Measurements from ENCODE around the gene CBX4. TPM values are rescaled to one million over a fixed set of nuclear protein-coding genes. Genes with fewer than 3 reads are reported as not detected.

The CBX4 gene
- polyA plus RNA-seq, 1 of the 3 experiments (the other 2 are of a cell fraction): 21.9 TPM

GRCh38 chr17:79822583-79823124 lies 16.6 kb downstream of the CBX4 start:
- 93% methylated on average over 17 of the region's 17 CpGs for WGBS (ENCODE audit: low lambda C conversion rate)
- Histone ChIP-seq H3K4me1 (ENCODE audit: control insufficient read depth in 1 of 2, insufficient read depth in 2 of 2, low read depth in 1 of 2, low read length in 1 of 2) (no peaks in the 10 kb centered on the region; a peak in 1 of 4 replicates), H2AFZ (ENCODE audit: low read depth) (no peak overlapping the region), H3K9me3 (no peaks in the 10 kb centered on the region), H3K27me3 (ENCODE audit: insufficient read depth) (no peaks in the 10 kb centered on the region), H3K4me2 (no peak overlapping the region), H3K9me2 (no peaks in the 10 kb centered on the region), H3K79me2 (ENCODE audit: insufficient read depth) (no peaks in the 10 kb centered on the region), H3F3A (replicated peaks; ENCODE audit: insufficient read depth) (no peaks in the 10 kb centered on the region), H3K9ac (no peak overlapping the region), H3K36me3 (replicated peaks in 1 of 2; ENCODE audit: control insufficient read depth in 1 of 2, insufficient read depth in 2 of 2, low read length in 1 of 2) (no peaks in the 10 kb centered on the region), H3K4me3 (ENCODE audit: low read depth in 2 of 2, low read length in 1 of 2) (no peak overlapping the region), H4K20me1 (ENCODE audit: insufficient read depth) (no peaks in the 10 kb centered on the region), H3K27ac (ENCODE audit: low read depth in 2 of 2, low read length in 1 of 2) (no peak overlapping the region)
- TF ChIP-seq ELF1 (IDR thresholded peaks at IDR 0.05) (no peak), RAD21 (IDR thresholded peaks at IDR 0.05; ENCODE audit: low read length) (no peak), USF1 (IDR thresholded peaks at IDR 0.05; ENCODE audit: borderline replicate concordance, low read depth) (no peak), GABPA (IDR thresholded peaks at IDR 0.05; ENCODE audit: low read depth) (no peak), FOSL2 (IDR thresholded peaks at IDR 0.05; ENCODE audit: borderline replicate concordance, low read depth) (no peak), NRF1 (IDR thresholded peaks at IDR 0.05; ENCODE audit: low read depth, low read length) (no peak), SIN3A (IDR thresholded peaks at IDR 0.05; ENCODE audit: borderline replicate concordance, low read depth, low read length) (no peak), GATA2 (CRISPR knock-in tag; IDR thresholded peaks at IDR 0.05) (no peak)
- TF ChIP-seq, protein P1, sequence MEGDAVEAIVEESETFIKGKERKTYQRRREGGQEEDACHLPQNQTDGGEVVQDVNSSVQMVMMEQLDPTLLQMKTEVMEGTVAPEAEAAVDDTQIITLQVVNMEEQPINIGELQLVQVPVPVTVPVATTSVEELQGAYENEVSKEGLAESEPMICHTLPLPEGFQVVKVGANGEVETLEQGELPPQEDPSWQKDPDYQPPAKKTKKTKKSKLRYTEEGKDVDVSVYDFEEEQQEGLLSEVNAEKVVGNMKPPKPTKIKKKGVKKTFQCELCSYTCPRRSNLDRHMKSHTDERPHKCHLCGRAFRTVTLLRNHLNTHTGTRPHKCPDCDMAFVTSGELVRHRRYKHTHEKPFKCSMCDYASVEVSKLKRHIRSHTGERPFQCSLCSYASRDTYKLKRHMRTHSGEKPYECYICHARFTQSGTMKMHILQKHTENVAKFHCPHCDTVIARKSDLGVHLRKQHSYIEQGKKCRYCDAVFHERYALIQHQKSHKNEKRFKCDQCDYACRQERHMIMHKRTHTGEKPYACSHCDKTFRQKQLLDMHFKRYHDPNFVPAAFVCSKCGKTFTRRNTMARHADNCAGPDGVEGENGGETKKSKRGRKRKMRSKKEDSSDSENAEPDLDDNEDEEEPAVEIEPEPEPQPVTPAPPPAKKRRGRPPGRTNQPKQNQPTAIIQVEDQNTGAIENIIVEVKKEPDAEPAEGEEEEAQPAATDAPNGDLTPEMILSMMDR (IDR thresholded peaks at IDR 0.05): no peak
- TF ChIP-seq, protein P2, sequence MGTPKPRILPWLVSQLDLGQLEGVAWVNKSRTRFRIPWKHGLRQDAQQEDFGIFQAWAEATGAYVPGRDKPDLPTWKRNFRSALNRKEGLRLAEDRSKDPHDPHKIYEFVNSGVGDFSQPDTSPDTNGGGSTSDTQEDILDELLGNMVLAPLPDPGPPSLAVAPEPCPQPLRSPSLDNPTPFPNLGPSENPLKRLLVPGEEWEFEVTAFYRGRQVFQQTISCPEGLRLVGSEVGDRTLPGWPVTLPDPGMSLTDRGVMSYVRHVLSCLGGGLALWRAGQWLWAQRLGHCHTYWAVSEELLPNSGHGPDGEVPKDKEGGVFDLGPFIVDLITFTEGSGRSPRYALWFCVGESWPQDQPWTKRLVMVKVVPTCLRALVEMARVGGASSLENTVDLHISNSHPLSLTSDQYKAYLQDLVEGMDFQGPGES (IDR thresholded peaks at IDR 0.05; ENCODE audit: low read depth, low read length): no peak
- ChIA-PET CTCF (interaction anchor here (1.2 to 5.5 kb wide), 4 partner anchors 11 to 18 kb away, joined by 3 to 43 read pairs (median 7); no protein-coding TSS in a partner anchor), POLR2A (interaction anchor here (0.7 kb wide), 1 partner anchor 12 kb away, joined by 3 read pairs; no protein-coding TSS in a partner anchor)
- DNase-seq: no peak

GRCh38 chr17:79821331-79822095 lies 17.7 kb downstream of the CBX4 start:
- Histone ChIP-seq H3K9me2 (no peaks in the 10 kb centered on the region), H3F3A (replicated peaks; ENCODE audit: insufficient read depth) (no peaks in the 10 kb centered on the region), H3K27me3 (ENCODE audit: insufficient read depth) (no peaks in the 10 kb centered on the region), H3K79me2 (ENCODE audit: insufficient read depth) (no peaks in the 10 kb centered on the region), H3K4me1 (ENCODE audit: control insufficient read depth in 1 of 2, insufficient read depth in 2 of 2, low read depth in 1 of 2, low read length in 1 of 2) (no peaks in the 10 kb centered on the region; a peak in 1 of 4 replicates), H3K4me2 (no peak overlapping the region), H3K27ac (ENCODE audit: low read depth in 2 of 2, low read length in 1 of 2) (no peak overlapping the region), H2AFZ (ENCODE audit: low read depth) (no peak overlapping the region), H3K9me3 (no peaks in the 10 kb centered on the region), H4K20me1 (ENCODE audit: insufficient read depth) (no peaks in the 10 kb centered on the region), H3K36me3 (replicated peaks in 1 of 2; ENCODE audit: control insufficient read depth in 1 of 2, insufficient read depth in 2 of 2, low read length in 1 of 2) (no peaks in the 10 kb centered on the region), H3K9ac (no peak overlapping the region), H3K4me3 (ENCODE audit: low read depth in 2 of 2, low read length in 1 of 2) (no peak overlapping the region)
- no peak for DNase-seq
- WGBS (ENCODE audit: low lambda C conversion rate): 82% methylated on average over 12 of the region's 12 CpGs
- CTCF ChIA-PET: interaction anchor here (1.0 to 5.5 kb wide), 5 partner anchors 11 to 24 kb away, joined by 3 to 43 read pairs (median 9); no protein-coding TSS in a partner anchor
- POLR2A ChIA-PET: interaction anchor here (0.8 to 0.9 kb wide), 2 partner anchors 22 to 98 kb away, joined by 3 read pairs; no protein-coding TSS in a partner anchor
- TF ChIP-seq REST (IDR thresholded peaks at IDR 0.05; ENCODE audit: low read depth, low read length) (no peak), JUND (IDR thresholded peaks at IDR 0.05) (no peak), RFX5 (IDR thresholded peaks at IDR 0.05; ENCODE audit: low read length) (no peak), FOSL2 (IDR thresholded peaks at IDR 0.05; ENCODE audit: borderline replicate concordance, low read depth) (no peak), GABPA (IDR thresholded peaks at IDR 0.05; ENCODE audit: low read depth) (no peak)
- TF ChIP-seq, protein P3, sequence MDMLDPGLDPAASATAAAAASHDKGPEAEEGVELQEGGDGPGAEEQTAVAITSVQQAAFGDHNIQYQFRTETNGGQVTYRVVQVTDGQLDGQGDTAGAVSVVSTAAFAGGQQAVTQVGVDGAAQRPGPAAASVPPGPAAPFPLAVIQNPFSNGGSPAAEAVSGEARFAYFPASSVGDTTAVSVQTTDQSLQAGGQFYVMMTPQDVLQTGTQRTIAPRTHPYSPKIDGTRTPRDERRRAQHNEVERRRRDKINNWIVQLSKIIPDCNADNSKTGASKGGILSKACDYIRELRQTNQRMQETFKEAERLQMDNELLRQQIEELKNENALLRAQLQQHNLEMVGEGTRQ (IDR thresholded peaks at IDR 0.05; ENCODE audit: borderline replicate concordance, low read depth, low read length): no peak
- TF ChIP-seq, protein P4, sequence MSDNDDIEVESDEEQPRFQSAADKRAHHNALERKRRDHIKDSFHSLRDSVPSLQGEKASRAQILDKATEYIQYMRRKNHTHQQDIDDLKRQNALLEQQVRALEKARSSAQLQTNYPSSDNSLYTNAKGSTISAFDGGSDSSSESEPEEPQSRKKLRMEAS (IDR thresholded peaks at IDR 0.05; ENCODE audit: low read depth): no peak

All from SK-N-SH (cell line).